HEK293 (cell line): ENCODE measurements around the gene UROD.

ENCODE experiments used
- BCL11B ChIP-seq: fragments of 450-650 bp; formaldehyde crosslinking; IDR thresholded peaks from 2 replicates; pipeline ENCODE4 v1.5.1; 2016; ENCODE audit warnings: low read depth, missing biosample characterization, missing genetic modification characterization
- CTCF ChIP-seq: fragments of 450-650 bp; formaldehyde crosslinking; IDR thresholded peaks from 2 replicates; pipeline ENCODE4 v1.5.1; 2016; ENCODE audit warnings: missing biosample characterization, missing genetic modification characterization
- KLF17 ChIP-seq: fragments of 450-650 bp; formaldehyde crosslinking; IDR thresholded peaks from 2 replicates; pipeline ENCODE4 v1.5.1; 2016; ENCODE audit warnings: missing biosample characterization, missing genetic modification characterization
- REPIN1 ChIP-seq: fragments of 450-650 bp; formaldehyde crosslinking; IDR thresholded peaks from 2 replicates; pipeline ENCODE4 v1.5.1; 2017; ENCODE audit warnings: missing biosample characterization, missing genetic modification characterization, low read depth
- SCRT1 ChIP-seq: fragments of 450-650 bp; formaldehyde crosslinking; IDR thresholded peaks from 2 replicates; pipeline ENCODE4 v1.5.1; 2016; ENCODE audit warnings: missing biosample characterization, missing genetic modification characterization, borderline replicate concordance
- TRIM28 ChIP-seq: IDR thresholded peaks from 2 replicates; pipeline ENCODE4 v1.6.1; 2011; ENCODE audit warnings: low read length, control low read depth, borderline replicate concordance
- ZBTB1 ChIP-seq: fragments of 450-650 bp; formaldehyde crosslinking; IDR thresholded peaks from 2 replicates; pipeline ENCODE4 v1.5.1; 2016; ENCODE audit warnings: missing biosample characterization, missing genetic modification characterization
- ZBTB17 ChIP-seq: fragments of 450-650 bp; formaldehyde crosslinking; IDR thresholded peaks from 2 replicates; pipeline ENCODE4 v1.5.1; 2016; ENCODE audit warnings: missing biosample characterization, missing genetic modification characterization
- ZNF169 ChIP-seq: fragments of 450-650 bp; formaldehyde crosslinking; IDR thresholded peaks from 2 replicates; pipeline ENCODE4 v1.5.1; 2016; ENCODE audit warnings: missing biosample characterization, missing genetic modification characterization
- ZNF239 ChIP-seq: fragments of 450-650 bp; formaldehyde crosslinking; IDR thresholded peaks from 2 replicates; pipeline ENCODE4 v1.5.1; 2016; ENCODE audit warnings: missing biosample characterization, missing genetic modification characterization
- ZNF394 ChIP-seq: fragments of 450-650 bp; formaldehyde crosslinking; IDR thresholded peaks from 2 replicates; pipeline ENCODE4 v1.5.1; 2016; ENCODE audit warnings: missing biosample characterization, missing genetic modification characterization, mild to moderate bottlenecking, moderate library complexity, borderline replicate concordance
- ZNF423 ChIP-seq: fragments of 450-650 bp; formaldehyde crosslinking; IDR thresholded peaks from 2 replicates; pipeline ENCODE4 v1.5.1; 2016; ENCODE audit warnings: missing biosample characterization, missing genetic modification characterization
- ZNF433 ChIP-seq: fragments of 450-650 bp; formaldehyde crosslinking; IDR thresholded peaks from 2 replicates; pipeline ENCODE4 v1.5.1; 2016; ENCODE audit warnings: missing biosample characterization, missing genetic modification characterization, low read depth
- ZNF501 ChIP-seq: fragments of 450-650 bp; formaldehyde crosslinking; IDR thresholded peaks from 2 replicates; pipeline ENCODE4 v1.5.1; 2016; ENCODE audit warnings: missing biosample characterization, missing genetic modification characterization
- ZNF544 ChIP-seq: fragments of 450-650 bp; formaldehyde crosslinking; IDR thresholded peaks from 2 replicates; pipeline ENCODE4 v1.5.0; 2017; ENCODE audit warnings: missing biosample characterization, missing genetic modification characterization
- ZNF692 ChIP-seq: fragments of 450-650 bp; formaldehyde crosslinking; IDR thresholded peaks from 2 replicates; pipeline ENCODE4 v1.5.1; 2016; ENCODE audit warnings: missing biosample characterization, missing genetic modification characterization
- ZNF701 ChIP-seq: fragments of 450-650 bp; formaldehyde crosslinking; IDR thresholded peaks from 2 replicates; pipeline ENCODE4 v1.5.1; 2016; ENCODE audit warnings: missing biosample characterization, missing genetic modification characterization
- ZNF777 ChIP-seq: fragments of 450-650 bp; formaldehyde crosslinking; IDR thresholded peaks from 2 replicates; pipeline ENCODE4 v1.5.1; 2017; ENCODE audit warnings: missing biosample characterization, missing genetic modification characterization, borderline replicate concordance
- ZNF830 ChIP-seq: fragments of 450-650 bp; IDR thresholded peaks from 2 replicates; pipeline ENCODE4 v1.5.0; 2018; ENCODE audit warnings: missing biosample characterization, missing genetic modification characterization, low read depth, mild to moderate bottlenecking, moderate library complexity
- TF ChIP-seq, protein P1 (sequence below): fragments of 450-650 bp; formaldehyde crosslinking; IDR thresholded peaks from 2 replicates; pipeline ENCODE4 v1.5.1; 2017; ENCODE audit warnings: missing biosample characterization, mild to moderate bottlenecking, missing genetic modification characterization, moderate library complexity
- TF ChIP-seq, protein P2 (sequence below): fragments of 450-650 bp; formaldehyde crosslinking; IDR thresholded peaks from 2 replicates; pipeline ENCODE4 v1.5.1; 2016; ENCODE audit warnings: missing biosample characterization, missing genetic modification characterization
- TF ChIP-seq, protein P3 (sequence below): fragments of 450-650 bp; formaldehyde crosslinking; IDR thresholded peaks from 2 replicates; pipeline ENCODE4 v1.5.1; 2016; ENCODE audit warnings: missing biosample characterization, missing genetic modification characterization

Gene UROD

GRCh38 chr1:45014321-45015028, 2.4 kb downstream of the UROD start (continued):
- no peak for TF ChIP-seq ZNF544
- TF ChIP-seq ZBTB1 (tag by site-specific recombination) = no peak
- 0 out of 2 replicates have a peak, but pooled peaks have one; percentile 37 for TF ChIP-seq ZNF501 (tag by site-specific recombination)
- no peak for TF ChIP-seq ZNF777 (tag by site-specific recombination)
- no peak for TF ChIP-seq ZNF239 (tag by site-specific recombination)
- TF ChIP-seq ZNF394 (tag by site-specific recombination) = peak; percentile 18; the same call in 1 of the 2 replicates
- TF ChIP-seq REPIN1 (tag by site-specific recombination) = no peak
- no peak for TF ChIP-seq ZNF830 (tag by site-specific recombination)
- TF ChIP-seq KLF17 (tag by site-specific recombination) = no peak
- TF ChIP-seq BCL11B (tag by site-specific recombination) = no peak
- no peak for TF ChIP-seq ZNF169 (tag by site-specific recombination)
- TF ChIP-seq TRIM28 = no peak
- TF ChIP-seq, protein P1, sequence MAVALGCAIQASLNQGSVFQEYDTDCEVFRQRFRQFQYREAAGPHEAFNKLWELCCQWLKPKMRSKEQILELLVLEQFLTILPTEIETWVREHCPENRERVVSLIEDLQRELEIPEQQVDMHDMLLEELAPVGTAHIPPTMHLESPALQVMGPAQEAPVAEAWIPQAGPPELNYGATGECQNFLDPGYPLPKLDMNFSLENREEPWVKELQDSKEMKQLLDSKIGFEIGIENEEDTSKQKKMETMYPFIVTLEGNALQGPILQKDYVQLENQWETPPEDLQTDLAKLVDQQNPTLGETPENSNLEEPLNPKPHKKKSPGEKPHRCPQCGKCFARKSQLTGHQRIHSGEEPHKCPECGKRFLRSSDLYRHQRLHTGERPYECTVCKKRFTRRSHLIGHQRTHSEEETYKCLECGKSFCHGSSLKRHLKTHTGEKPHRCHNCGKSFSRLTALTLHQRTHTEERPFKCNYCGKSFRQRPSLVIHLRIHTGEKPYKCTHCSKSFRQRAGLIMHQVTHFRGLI (tag by site-specific recombination) = peak; percentile 89
- TF ChIP-seq, protein P2, sequence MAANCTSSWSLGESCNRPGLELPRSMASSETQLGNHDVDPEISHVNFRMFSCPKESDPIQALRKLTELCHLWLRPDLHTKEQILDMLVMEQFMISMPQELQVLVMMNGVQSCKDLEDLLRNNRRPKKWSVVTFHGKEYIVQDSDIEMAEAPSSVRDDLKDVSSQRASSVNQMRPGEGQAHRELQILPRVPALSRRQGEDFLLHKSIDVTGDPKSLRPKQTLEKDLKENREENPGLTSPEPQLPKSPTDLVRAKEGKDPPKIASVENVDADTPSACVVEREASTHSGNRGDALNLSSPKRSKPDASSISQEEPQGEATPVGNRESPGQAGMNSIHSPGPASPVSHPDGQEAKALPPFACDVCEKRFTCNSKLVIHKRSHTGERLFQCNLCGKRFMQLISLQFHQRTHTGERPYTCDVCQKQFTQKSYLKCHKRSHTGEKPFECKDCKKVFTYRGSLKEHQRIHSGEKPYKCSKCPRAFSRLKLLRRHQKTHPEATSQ (tag by site-specific recombination) = no peak
- TF ChIP-seq ZNF433 (tag by site-specific recombination) = no peak
- peak; percentile 89 for TF ChIP-seq CTCF (tag by site-specific recombination)
- TF ChIP-seq ZNF701 (tag by site-specific recombination) = no peak
- TF ChIP-seq SCRT1 = no peak
- TF ChIP-seq ZNF423 (tag by site-specific recombination) = no peak
- TF ChIP-seq, protein P3, sequence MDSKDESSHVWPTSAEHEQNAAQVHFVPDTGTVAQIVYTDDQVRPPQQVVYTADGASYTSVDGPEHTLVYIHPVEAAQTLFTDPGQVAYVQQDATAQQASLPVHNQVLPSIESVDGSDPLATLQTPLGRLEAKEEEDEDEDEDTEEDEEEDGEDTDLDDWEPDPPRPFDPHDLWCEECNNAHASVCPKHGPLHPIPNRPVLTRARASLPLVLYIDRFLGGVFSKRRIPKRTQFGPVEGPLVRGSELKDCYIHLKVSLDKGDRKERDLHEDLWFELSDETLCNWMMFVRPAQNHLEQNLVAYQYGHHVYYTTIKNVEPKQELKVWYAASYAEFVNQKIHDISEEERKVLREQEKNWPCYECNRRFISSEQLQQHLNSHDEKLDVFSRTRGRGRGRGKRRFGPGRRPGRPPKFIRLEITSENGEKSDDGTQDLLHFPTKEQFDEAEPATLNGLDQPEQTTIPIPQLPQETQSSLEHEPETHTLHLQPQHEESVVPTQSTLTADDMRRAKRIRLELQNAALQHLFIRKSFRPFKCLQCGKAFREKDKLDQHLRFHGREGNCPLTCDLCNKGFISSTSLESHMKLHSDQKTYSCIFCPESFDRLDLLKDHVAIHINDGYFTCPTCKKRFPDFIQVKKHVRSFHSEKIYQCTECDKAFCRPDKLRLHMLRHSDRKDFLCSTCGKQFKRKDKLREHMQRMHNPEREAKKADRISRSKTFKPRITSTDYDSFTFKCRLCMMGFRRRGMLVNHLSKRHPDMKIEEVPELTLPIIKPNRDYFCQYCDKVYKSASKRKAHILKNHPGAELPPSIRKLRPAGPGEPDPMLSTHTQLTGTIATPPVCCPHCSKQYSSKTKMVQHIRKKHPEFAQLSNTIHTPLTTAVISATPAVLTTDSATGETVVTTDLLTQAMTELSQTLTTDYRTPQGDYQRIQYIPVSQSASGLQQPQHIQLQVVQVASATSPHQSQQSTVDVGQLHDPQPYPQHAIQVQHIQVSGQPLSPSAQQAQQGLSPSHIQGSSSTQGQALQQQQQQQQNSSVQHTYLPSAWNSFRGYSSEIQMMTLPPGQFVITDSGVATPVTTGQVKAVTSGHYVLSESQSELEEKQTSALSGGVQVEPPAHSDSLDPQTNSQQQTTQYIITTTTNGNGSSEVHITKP (tag by site-specific recombination) = no peak
- no peak; the same call in 1 of the 2 replicates for TF ChIP-seq ZNF692
- 0 out of 2 replicates have a peak, but pooled peaks have one; percentile 56 for TF ChIP-seq ZBTB17 (tag by site-specific recombination)
